GM08714 (cell line): ENCODE results near the gene CEP164.
"Not testable (repeated sequence)": the region's sequence is repeated elsewhere in the genome, so short reads cannot be mapped to it uniquely, and the experiment has no call there.

ENCODE experiments used
- H3K4me3 ChIP-seq: fragments of 200-500 bp; sonication (Bioruptor generic); 2 replicates; pipeline ENCODE4 v1.5.1; 2014; ENCODE audit warnings: mild to moderate bottlenecking, low read length, inconsistent platforms
- ZNF274 ChIP-seq: IDR thresholded peaks from 2 replicates; pipeline ENCODE4 v1.6.1; 2012; ENCODE audit warnings: mild to moderate bottlenecking, low read depth, low read length

CEP164 gene

DNA sequence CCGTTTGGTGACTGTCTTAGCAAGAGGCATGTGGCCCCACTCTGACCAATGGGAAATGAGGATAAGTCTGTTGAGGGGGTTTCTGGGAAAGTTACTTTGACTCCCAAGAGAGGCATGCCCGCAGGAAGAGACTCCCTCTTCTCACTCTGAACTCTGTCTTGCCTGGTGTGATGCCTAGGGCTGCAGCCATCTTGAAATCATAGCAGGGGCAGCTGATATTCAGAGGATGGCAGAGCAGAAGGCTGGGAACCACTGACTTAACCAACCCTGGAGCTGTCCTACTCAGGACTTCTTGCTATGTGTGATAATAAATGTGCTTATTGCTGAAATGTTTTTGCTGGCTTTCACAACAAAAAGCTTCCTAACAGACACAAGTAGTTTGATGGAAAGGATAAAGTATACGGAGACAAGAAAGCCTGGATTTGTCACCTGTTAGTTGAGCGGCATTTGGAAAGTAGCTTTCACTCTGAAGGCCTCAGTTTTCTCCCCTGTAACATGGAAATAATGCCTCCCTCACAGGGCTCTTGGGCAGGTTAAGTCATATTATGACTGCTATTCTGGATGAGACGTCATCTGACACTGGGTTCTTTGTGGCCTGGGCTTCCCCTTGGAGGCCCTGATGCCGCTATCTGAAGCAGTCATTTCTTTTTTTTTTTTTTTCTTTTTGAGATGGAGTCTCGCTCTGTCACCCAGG is 128.5 kb downstream of the CEP164 start:
- TF ChIP-seq ZNF274: no peak
- H3K4me3 ChIP-seq: no peak overlapping the region

DNA sequence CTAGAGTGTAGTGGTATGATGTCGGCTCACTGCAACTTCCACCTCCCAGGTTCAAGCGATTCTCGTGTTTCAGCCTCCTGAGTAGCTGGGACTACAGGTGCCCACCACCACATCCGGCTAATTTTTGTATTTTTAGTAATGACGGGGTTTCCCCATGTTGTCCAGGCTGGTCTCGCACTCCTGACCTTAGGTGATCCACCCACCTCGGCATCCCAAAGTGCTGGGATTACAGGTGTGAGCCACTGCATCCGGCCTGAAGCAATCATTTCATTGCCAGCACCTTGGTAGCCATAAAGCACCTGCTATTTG is 129.0 kb downstream of the CEP164 start:
- H3K4me3 ChIP-seq: not testable (repeated sequence)

DNA sequence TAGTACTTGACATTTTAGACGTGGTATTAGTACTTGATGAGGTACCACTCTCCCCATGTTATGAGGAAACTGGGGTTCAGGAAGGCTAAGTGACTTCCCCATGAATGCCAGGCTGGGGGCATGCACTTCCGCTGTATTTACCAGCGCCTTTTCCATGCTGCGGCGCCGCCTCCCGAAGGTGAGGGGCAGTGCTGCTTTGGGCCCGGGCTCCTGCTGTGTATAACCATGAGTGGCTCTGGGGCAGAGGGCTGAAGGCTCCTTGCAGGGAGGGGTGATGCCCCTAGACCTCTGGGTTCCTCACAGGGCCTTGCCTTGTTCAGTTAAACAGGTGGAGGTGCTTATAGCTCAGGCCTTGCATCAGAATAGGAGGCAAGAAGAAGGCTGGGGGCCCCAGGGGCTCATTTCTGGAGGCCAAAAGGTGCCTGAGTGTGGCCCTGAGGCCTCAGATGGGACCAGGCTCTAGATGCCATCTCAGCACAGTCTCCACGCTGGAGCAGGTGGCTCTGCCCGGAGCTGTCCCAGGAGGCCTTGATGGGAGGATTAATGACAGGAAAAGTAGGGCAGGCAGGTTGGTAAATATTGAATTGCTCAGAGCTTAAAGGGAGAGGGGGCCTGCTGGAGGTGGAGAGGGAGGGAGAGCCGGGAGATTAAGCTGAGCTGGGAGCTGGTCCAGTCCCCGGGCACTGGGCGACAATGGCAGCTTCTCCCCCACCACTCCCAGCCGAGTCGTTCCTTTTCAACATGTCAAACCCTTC is 129.6 kb downstream of the CEP164 start:
- no peak overlapping the region for H3K4me3 ChIP-seq
- TF ChIP-seq ZNF274: no peak

DNA sequence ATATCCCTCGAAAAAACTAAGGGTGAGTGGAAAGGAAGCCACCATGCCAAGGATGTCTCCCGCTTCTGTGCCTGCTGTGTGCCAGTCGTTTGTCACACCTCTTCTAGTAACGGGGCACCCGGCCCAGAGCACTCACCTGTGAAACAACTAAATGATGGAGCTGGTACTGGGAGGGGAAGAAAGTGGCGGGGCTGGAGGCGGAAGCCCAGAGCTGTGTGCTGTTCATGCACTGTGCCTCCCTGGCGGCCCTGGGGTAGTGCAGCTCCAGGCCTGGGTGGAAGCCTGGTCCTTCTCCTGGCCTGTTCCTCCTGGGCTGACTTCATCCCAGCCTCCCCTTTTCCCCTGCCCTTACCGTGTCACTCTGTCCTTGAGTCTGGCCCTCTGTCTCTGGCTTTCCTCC is 130.2 kb downstream of the CEP164 start:
- no peak for TF ChIP-seq ZNF274
- no peak overlapping the region for H3K4me3 ChIP-seq

DNA sequence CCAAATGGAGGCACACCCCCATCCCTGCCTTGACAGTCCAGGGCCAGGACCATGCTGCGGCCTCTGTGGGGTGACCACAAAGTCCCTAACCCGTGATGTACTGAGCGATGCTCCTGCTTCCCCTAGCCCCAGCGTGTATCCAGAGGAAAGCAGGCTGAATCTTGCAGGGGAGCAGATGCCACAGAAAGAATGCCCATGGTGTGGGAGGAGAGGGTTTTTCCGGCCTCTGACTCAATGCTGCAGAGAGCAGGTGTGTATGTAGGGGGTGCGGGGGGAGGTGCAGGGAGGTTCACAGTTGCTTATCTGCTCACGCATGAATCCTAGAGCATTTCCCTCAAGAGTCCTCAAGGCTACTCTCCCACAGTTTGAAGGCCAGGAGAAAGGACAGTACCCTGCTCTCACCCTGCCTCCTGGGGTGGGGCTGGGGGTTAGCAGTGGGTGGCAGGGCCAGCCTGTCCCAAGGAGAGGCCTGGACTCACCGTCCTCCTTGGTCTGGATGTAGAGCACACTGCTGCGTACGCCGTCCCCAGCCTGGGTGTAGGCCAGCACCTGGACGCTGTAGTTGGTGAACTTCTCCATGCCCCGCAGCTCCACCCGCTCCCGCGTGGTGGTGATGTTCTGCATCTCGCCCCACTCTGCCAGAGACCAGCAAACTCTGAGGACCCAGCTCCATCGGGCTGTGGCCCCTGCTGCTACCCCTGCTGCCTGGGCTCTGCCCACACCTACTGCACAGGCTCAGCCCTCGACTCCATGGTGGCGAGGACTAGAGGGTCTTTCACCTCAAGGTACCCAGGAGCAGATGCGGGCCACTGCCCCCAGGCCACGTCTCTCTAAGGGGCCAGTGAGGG is 130.8 kb downstream of the CEP164 start:
- TF ChIP-seq ZNF274: no peak
- H3K4me3 ChIP-seq: no peak overlapping the region

DNA sequence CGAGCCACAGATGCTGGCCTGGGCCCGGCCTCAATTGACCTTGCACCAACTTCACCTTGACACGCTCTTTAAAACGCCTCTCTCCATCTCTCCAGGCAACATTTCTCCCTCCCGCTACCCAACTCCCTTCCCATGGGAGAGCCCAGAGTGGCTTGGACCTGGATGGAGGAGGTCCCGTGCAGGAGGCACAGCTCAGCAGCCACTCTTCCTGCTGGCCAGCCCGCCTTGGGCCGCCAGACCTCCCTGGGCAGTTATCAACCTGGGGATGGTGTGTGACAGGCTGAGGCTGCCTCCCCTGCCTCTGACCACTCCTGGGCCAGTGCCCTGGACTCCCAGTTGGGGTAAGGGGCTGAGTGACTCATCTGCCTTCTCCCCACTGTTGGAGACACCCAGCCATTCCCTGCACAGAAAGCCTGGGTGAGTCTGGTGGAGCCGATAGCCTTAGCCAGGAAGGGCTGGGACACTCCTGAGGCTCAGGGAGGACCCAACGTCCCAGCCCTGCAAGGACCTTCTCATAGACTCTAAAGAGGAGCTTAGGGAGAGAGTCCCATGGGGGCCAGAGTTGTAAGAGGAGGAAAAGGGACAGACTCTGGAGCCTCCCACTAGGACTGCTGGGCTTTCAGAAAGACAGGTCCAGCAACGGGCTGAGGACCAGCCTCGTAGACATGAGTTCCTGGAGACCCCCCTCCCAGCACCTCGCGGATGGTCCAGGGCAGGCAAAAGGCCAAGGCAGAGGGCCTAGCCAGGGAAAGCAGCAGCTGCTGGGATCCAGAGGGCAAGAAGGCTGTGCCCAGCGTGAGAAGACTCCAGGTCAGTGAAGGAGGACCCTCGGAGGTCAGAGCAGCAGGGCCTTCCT is 131.7 kb downstream of the CEP164 start:
- H3K4me3 ChIP-seq: no peak overlapping the region
- no peak for TF ChIP-seq ZNF274

DNA sequence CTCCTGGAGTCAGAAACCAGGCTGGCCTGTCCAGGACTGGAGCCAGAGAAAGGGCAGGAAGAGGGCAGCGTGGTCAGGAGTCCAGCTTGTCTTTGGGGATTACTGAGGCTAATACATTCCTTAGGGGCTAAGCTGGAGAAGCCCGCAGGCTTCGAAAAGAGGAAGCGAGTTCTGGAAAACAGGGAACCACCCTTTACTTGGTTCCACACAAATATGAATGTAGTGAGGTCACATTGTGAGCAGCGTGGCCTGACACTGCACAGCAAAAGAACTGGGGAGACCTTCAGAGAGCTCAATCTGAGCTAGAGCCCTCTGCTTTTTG is 132.3 kb downstream of the CEP164 start:
- no peak for TF ChIP-seq ZNF274
- no peak overlapping the region for H3K4me3 ChIP-seq

DNA sequence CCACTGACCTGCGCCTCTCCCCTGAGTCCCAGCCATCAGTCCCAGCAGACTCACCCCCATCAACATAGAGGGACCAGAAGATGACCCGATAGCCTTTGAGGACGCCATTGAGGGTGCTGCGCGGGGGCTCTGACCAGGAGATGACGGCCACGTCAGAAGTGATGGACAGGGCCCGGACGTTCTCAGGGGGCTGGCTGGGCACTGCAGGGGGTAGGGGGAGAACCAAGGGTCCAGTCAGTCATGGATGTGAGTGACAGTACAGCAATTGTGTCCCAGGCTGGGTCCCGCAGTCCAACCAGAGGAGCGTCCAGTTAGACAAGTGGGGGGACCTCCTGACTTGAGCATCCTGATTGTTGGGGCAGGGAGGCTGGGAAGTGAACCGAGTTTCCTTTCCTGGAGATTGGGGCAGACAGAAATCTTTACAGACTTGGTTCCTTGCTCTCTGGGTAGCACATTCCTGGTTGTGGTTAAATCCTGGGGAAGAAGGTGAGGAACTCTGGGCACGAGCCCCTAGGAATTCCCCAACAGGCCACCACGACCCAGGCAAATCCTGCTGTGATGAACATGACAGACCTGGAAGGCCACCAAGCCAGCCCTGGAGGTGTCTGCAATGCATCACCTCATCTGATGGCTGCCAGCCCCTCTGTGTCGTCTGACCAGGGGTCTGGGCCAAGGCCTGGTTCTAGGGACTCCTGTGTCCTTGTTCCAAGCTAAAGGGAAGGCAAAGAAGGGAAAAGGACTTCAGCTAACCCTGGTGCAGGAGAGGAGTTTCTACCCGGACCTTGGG is 133.9 kb downstream of the CEP164 start:
- TF ChIP-seq ZNF274: no peak
- no peak overlapping the region for H3K4me3 ChIP-seq

DNA sequence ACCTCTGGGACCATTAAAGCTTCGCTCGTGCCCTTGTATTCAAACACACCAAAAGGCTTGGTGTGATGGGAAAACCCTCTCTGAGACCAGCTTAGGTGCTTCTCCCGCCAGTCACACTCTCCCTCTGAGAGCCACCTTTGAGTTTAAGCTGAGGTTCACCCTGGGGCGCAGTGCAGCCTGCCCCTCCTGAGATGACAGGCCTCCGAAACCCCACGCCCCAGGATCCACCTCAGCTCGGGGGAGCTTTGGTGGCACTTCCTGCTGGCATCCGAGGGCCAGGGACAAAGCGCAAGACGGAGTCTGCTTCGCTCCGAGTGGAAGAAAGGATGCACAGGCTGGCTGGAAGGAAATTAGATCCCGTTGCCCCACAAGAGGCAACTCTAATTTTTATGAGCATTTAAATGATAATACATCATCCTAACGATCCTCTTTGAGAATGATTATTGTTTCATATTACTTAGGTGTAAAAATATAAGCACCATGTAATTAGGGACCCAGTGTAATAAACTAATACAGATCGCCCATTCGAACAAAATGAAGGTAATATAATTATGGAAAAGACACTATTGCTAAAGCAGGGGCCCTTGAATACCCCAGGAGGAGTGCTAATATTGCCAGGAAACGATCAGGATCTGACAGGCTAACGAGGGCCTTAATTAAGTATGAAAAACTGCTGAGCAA is 134.7 kb downstream of the CEP164 start:
- H3K4me3 ChIP-seq: no peak overlapping the region
- TF ChIP-seq ZNF274: no peak

DNA sequence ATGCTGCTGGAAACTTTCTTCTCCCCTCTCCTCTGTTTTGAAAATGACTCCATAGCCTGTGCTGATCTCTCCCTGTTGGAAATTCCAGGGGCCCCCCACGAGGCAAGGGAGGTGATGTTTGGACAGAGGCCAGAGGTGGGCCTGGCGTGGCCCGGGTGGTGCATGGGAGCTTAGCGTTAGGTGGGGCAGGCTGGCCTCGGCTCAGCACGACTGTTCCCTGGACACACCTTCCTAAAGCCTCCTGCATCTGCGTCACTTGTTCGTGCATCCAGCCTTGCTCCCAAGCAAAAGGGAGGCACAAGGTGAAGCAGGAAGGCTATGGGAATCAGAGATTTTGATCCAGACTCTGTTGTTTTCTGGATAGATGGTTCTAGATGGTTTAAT is 135.2 kb downstream of the CEP164 start:
- H3K4me3 ChIP-seq: no peak overlapping the region
- no peak for TF ChIP-seq ZNF274
